ENCODE measurements around the gene ADGRE1. TPM values are rescaled to one million over a fixed set of nuclear protein-coding genes. Genes with fewer than 3 reads are reported as not detected.

Gene ADGRE1
- total and polyA plus RNA-seq, 2 experiments from 2014 or later, result not detected

DNA sequence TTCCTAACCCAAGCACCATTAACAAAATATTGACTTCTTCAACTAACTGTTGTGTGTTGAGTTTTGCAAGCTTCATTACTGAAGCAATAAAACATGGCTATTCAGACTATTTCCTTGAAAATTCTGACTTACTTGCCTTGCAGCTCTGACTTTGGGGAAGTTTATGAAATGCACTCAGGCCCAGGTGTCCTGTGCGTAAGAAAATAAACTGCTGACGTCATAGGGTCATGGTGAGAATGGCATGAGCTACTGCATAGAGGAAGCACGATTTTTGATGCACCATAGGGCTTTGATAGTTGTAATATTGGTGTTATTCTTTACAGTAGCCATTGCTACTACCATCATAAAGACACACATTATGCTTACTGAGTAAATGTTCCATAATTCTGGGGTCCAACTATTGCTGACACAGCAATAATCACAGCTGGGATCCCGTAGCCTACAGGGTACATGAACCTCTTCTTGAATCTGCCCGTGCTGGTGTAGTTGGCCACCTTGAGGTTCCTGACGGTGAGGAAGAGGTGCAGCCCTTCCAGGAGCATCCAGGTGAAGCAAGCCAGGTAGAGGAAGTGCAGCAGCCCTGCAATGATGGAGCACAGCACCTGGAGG is 76.0 kb downstream of the ADGRE1 start:
- Histone ChIP-seq H3K9me3 (ENCODE audit: low read depth) (no peaks in the 10 kb centered on the region), H2AFZ (no peak overlapping the region), H3K4me3 (no peak overlapping the region), H3K9ac (no peak overlapping the region), H3K79me2 (ENCODE audit: insufficient read depth) (no peaks in the 10 kb centered on the region), H3F3A (ENCODE audit: insufficient read depth) (no peaks in the 10 kb centered on the region), H3K4me2 (ENCODE audit: unreplicated experiment) (no peak overlapping the region), H4K20me1 (ENCODE audit: insufficient read depth) (no peaks in the 10 kb centered on the region), H3K36me3 (ENCODE audit: low read depth) (no peaks in the 10 kb centered on the region), H3K27me3 (replicated peaks; ENCODE audit: insufficient read depth) (no peaks in the 10 kb centered on the region), H3K4me1 (ENCODE audit: insufficient read depth) (no peaks in the 10 kb centered on the region), H3K9me2 (ENCODE audit: insufficient read depth) (no peaks in the 10 kb centered on the region), H3K27ac (no peak overlapping the region)
- no peak for DNase-seq
- TF ChIP-seq EZH2phosphoT487 (IDR thresholded peaks at IDR 0.05; ENCODE audit: insufficient read depth, low read depth), result no peak
- no peak for TF ChIP-seq EZH2 (IDR thresholded peaks at IDR 0.05; ENCODE audit: insufficient read depth, poor library complexity, severe bottlenecking)
- WGBS, 2 experiments (ENCODE audit: low coverage in 1 of 2, low lambda C conversion rate in 2 of 2, missing lambda C conversion rate in 2 of 2), result 36 to 52% methylated on average over 6 of the region's 6 CpGs
- in situ Hi-C loops (cut with MboI), result no loop called here

DNA sequence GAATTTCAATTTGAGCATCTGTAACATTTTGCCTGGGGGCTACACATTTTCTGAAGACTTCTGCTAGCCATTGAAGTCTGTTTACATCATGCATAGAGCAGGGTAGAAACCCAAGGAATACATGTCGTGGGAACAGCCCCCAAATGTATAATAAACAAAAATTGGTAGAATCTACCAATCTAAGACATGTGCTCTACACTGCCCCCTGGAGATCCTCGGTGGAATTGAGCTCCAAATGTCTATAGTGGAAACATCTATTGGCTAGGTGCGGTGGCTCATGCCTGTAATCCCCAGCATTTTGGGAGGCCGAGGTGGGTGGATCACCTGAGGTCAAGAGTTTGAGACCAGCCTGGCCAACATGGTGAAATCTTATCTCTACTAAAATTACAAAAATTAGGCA is 76.6 kb downstream of the ADGRE1 start:
- Histone ChIP-seq H3K36me3 (ENCODE audit: low read depth) (no peaks in the 10 kb centered on the region), H3K9me3 (ENCODE audit: low read depth) (no peaks in the 10 kb centered on the region), H3K4me2 (ENCODE audit: unreplicated experiment) (no peak overlapping the region), H4K20me1 (ENCODE audit: insufficient read depth) (no peaks in the 10 kb centered on the region), H2AFZ (no peak overlapping the region), H3K27me3 (replicated peaks; ENCODE audit: insufficient read depth) (no peaks in the 10 kb centered on the region), H3K9ac (no peak overlapping the region), H3K79me2 (ENCODE audit: insufficient read depth) (no peaks in the 10 kb centered on the region), H3K27ac (no peak overlapping the region), H3K9me2 (ENCODE audit: insufficient read depth) (no peaks in the 10 kb centered on the region), H3F3A (ENCODE audit: insufficient read depth) (no peaks in the 10 kb centered on the region), H3K4me1 (ENCODE audit: insufficient read depth) (no peaks in the 10 kb centered on the region), H3K4me3 (no peak overlapping the region)
- in situ Hi-C loops (cut with MboI), result no loop called here
- TF ChIP-seq EZH2 (IDR thresholded peaks at IDR 0.05; ENCODE audit: insufficient read depth, poor library complexity, severe bottlenecking) (no peak), EZH2phosphoT487 (IDR thresholded peaks at IDR 0.05; ENCODE audit: insufficient read depth, low read depth) (no peak)
- WGBS, 2 experiments (ENCODE audit: low coverage in 1 of 2, low lambda C conversion rate in 2 of 2, missing lambda C conversion rate in 2 of 2), result 23 to 26% methylated on average over 4 of the region's 4 CpGs
- no peak for DNase-seq

- no peaks in the 10 kb centered on the region for H3K9me2 ChIP-seq (ENCODE audit: insufficient read depth)
- no peaks in the 10 kb centered on the region for H4K20me1 ChIP-seq (ENCODE audit: insufficient read depth)
- no peak overlapping the region for H3K4me3 ChIP-seq
- 27 to 39% methylated on average over 4 of the region's 4 CpGs for WGBS, 2 experiments (ENCODE audit: low coverage in 1 of 2, low lambda C conversion rate in 2 of 2, missing lambda C conversion rate in 2 of 2)
- H3K4me1 ChIP-seq (ENCODE audit: insufficient read depth), result no peaks in the 10 kb centered on the region
- H3K9me3 ChIP-seq (ENCODE audit: low read depth), result no peaks in the 10 kb centered on the region
- no peak overlapping the region for H2AFZ ChIP-seq
- no peak overlapping the region for H3K9ac ChIP-seq
- in situ Hi-C loops (cut with MboI), result no loop called here
- H3K4me2 ChIP-seq (ENCODE audit: unreplicated experiment), result no peak overlapping the region
- H3F3A ChIP-seq (ENCODE audit: insufficient read depth), result no peaks in the 10 kb centered on the region
- no peak for DNase-seq
- H3K27me3 ChIP-seq (replicated peaks; ENCODE audit: insufficient read depth), result no peaks in the 10 kb centered on the region
- no peak for TF ChIP-seq EZH2 (IDR thresholded peaks at IDR 0.05; ENCODE audit: insufficient read depth, poor library complexity, severe bottlenecking)
- no peak for TF ChIP-seq EZH2phosphoT487 (IDR thresholded peaks at IDR 0.05; ENCODE audit: insufficient read depth, low read depth)
- H3K79me2 ChIP-seq (ENCODE audit: insufficient read depth), result no peaks in the 10 kb centered on the region
- H3K36me3 ChIP-seq (ENCODE audit: low read depth), result no peaks in the 10 kb centered on the region
- H3K27ac ChIP-seq, result no peak overlapping the region
These were observed 80.6 kb downstream of the ADGRE1 start for GRCh38 chr19:6967967-6968366.

DNA sequence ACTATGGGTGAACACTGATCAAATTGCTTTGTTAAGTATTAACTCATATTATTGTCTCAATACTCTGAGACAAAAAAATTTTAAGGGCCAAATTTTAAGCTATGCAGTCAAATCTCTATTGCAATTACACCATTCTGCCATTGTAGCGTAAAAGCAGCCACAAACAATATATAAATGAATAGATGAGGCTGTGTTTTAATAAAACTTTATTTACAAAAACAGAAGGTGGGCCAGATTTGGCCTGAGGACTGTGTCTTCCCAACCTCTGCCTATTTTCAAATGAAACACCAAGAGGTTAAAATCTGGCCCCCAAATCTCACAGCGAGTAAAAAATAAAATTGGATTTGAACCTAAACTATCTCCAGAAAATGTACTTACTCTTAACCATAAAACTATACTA is 82.1 kb downstream of the ADGRE1 start:
- Histone ChIP-seq H3K4me3 (no peak overlapping the region), H3K4me2 (ENCODE audit: unreplicated experiment) (no peak overlapping the region), H3F3A (ENCODE audit: insufficient read depth) (no peaks in the 10 kb centered on the region), H4K20me1 (ENCODE audit: insufficient read depth) (no peaks in the 10 kb centered on the region), H3K79me2 (ENCODE audit: insufficient read depth) (no peaks in the 10 kb centered on the region), H3K4me1 (ENCODE audit: insufficient read depth) (no peaks in the 10 kb centered on the region), H3K36me3 (ENCODE audit: low read depth) (no peaks in the 10 kb centered on the region), H3K9me2 (ENCODE audit: insufficient read depth) (no peaks in the 10 kb centered on the region), H3K9ac (no peak overlapping the region), H3K9me3 (ENCODE audit: low read depth) (no peaks in the 10 kb centered on the region), H3K27me3 (replicated peaks; ENCODE audit: insufficient read depth) (no peaks in the 10 kb centered on the region), H2AFZ (no peak overlapping the region), H3K27ac (no peak overlapping the region)
- TF ChIP-seq EZH2phosphoT487 (IDR thresholded peaks at IDR 0.05; ENCODE audit: insufficient read depth, low read depth) (no peak), EZH2 (IDR thresholded peaks at IDR 0.05; ENCODE audit: insufficient read depth, poor library complexity, severe bottlenecking) (no peak)
- 34 to 43% methylated on average over 2 of the region's 2 CpGs for WGBS, 2 experiments (ENCODE audit: low coverage in 1 of 2, low lambda C conversion rate in 2 of 2, missing lambda C conversion rate in 2 of 2)
- no peak for DNase-seq
- in situ Hi-C loops (cut with MboI), result no loop called here

DNA sequence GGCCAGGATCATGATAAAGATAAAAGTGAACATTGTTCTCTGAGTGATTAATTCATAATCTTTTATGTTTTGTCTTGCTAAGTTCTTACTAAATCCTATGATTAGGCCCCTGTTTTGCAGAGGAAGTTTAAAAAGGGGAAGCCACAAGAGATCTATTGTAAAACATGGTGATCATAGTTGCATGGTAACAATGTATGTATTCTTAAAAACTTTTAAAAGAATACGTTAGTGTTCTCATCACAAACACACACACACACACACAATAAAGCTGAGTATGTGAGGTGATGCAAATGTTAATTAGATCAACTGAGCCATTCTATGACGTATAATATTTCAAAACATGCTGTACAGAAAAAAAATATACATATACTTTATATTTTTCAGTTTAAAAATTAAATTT is 82.6 kb downstream of the ADGRE1 start:
- Histone ChIP-seq H4K20me1 (ENCODE audit: insufficient read depth) (no peaks in the 10 kb centered on the region), H3F3A (ENCODE audit: insufficient read depth) (no peaks in the 10 kb centered on the region), H3K4me2 (ENCODE audit: unreplicated experiment) (no peak overlapping the region), H3K9ac (no peak overlapping the region), H3K27ac (no peak overlapping the region), H3K4me3 (no peak overlapping the region), H3K79me2 (ENCODE audit: insufficient read depth) (no peaks in the 10 kb centered on the region), H3K4me1 (ENCODE audit: insufficient read depth) (no peaks in the 10 kb centered on the region), H3K27me3 (replicated peaks; ENCODE audit: insufficient read depth) (no peaks in the 10 kb centered on the region), H3K36me3 (ENCODE audit: low read depth) (no peaks in the 10 kb centered on the region), H3K9me2 (ENCODE audit: insufficient read depth) (no peaks in the 10 kb centered on the region), H2AFZ (no peak overlapping the region), H3K9me3 (ENCODE audit: low read depth) (no peaks in the 10 kb centered on the region)
- TF ChIP-seq EZH2phosphoT487 (IDR thresholded peaks at IDR 0.05; ENCODE audit: insufficient read depth, low read depth) (no peak), EZH2 (IDR thresholded peaks at IDR 0.05; ENCODE audit: insufficient read depth, poor library complexity, severe bottlenecking) (no peak)
- no peak for DNase-seq
- in situ Hi-C loops (cut with MboI), result no loop called here
- 36 to 38% methylated on average over 2 of the region's 2 CpGs for WGBS, 2 experiments (ENCODE audit: low coverage in 1 of 2, low lambda C conversion rate in 2 of 2, missing lambda C conversion rate in 2 of 2)

Measured in GM23248 (cell line).